Measurements from ENCODE around the gene OR8K3.

DNA sequence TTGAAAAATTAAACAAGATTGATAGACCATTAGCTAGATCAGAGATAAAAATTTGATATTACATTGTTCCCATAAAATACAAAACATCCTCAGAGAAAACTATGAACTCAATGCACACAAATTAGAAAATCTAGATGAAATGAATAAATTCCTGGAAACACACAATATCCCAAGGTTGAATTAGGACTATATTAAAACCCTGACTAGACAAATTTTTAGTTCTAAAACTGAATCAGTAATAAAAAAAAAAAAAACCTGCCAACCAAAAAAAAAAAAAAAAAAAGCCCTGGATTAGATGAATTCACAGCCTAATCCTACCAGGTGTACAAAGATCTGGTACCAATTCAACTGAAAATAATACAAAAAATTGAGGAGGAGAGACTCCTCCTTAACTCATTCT lies 25.3 kb downstream of the OR8K3 start:
- no peak for TF ChIP-seq EZH2 (IDR thresholded peaks at IDR 0.05; ENCODE audit: low read length, missing control alignments)
- TF ChIP-seq, protein P1, sequence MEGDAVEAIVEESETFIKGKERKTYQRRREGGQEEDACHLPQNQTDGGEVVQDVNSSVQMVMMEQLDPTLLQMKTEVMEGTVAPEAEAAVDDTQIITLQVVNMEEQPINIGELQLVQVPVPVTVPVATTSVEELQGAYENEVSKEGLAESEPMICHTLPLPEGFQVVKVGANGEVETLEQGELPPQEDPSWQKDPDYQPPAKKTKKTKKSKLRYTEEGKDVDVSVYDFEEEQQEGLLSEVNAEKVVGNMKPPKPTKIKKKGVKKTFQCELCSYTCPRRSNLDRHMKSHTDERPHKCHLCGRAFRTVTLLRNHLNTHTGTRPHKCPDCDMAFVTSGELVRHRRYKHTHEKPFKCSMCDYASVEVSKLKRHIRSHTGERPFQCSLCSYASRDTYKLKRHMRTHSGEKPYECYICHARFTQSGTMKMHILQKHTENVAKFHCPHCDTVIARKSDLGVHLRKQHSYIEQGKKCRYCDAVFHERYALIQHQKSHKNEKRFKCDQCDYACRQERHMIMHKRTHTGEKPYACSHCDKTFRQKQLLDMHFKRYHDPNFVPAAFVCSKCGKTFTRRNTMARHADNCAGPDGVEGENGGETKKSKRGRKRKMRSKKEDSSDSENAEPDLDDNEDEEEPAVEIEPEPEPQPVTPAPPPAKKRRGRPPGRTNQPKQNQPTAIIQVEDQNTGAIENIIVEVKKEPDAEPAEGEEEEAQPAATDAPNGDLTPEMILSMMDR (conservative IDR thresholded peaks at IDR 0.05 in 1 of 2, IDR thresholded peaks at IDR 0.05 in 1 of 2; ENCODE audit: low read depth in 1 of 2, low read length in 2 of 2): no peak

Measured in fibroblast of lung (primary cell).